Measurements from ENCODE around the gene GSG1. TPM values are rescaled to one million over a fixed set of nuclear protein-coding genes. Genes with fewer than 3 reads are reported as not detected.

GSG1 gene
- not detected for total RNA-seq

GRCh38 chr12:13103391-13104033 is at the start of gene GSG1:
GSG1 (minus strand) TSS chr12:13103667; CDS start chr12:13103512, 155 bp downstream.
- POLR2A ChIA-PET: no interaction called here
- Mint-ChIP-seq H3K36me3 (ENCODE audit: low read depth) (no peaks in the 10 kb centered on the region), H3K9me3 (no peaks in the 10 kb centered on the region), H3K4me1 (peaks cover 43% of the 10 kb centered on the region), H3K27ac (peak within 1 kb of the TSS; percentile 86), H3K27me3 (peaks cover 11% of the 10 kb centered on the region), H3K4me3 (no peak within 1 kb of the TSS)
- CTCF ChIA-PET: interaction anchor here (1.0 to 2.5 kb wide), 6 partner anchors 12 to 108 kb away, joined by 3 to 17 read pairs (median 6); no protein-coding TSS in a partner anchor
- DNase-seq: no peak

GRCh38 chr12:13153180-13153579 is 49.7 kb upstream of the GSG1 start:
- POLR2A ChIA-PET: no interaction called here
- no peak overlapping the region for H3K4me3 Mint-ChIP-seq
- CTCF ChIA-PET: interaction anchor here (1.4 to 1.8 kb wide), 2 partner anchors 8 to 59 kb away, joined by 4 read pairs; no protein-coding TSS in a partner anchor
- no peak for DNase-seq
- H3K27me3 Mint-ChIP-seq: peaks cover 32% of the 10 kb centered on the region
- H3K4me1 Mint-ChIP-seq: peaks cover 11% of the 10 kb centered on the region
- no peak overlapping the region for H3K27ac Mint-ChIP-seq
- peaks cover 2% of the 10 kb centered on the region for H3K9me3 Mint-ChIP-seq
- H3K36me3 Mint-ChIP-seq (ENCODE audit: low read depth): no peaks in the 10 kb centered on the region

GRCh38 chr12:13152756-13153155 is 49.3 kb upstream of the GSG1 start:
- Mint-ChIP-seq H3K27me3 (peaks cover 29% of the 10 kb centered on the region), H3K36me3 (ENCODE audit: low read depth) (no peaks in the 10 kb centered on the region), H3K27ac (no peak overlapping the region), H3K9me3 (peaks cover 2% of the 10 kb centered on the region), H3K4me1 (peaks cover 11% of the 10 kb centered on the region), H3K4me3 (no peak overlapping the region)
- ChIA-PET POLR2A (no interaction called here), CTCF (interaction anchor here (1.4 kb wide), 1 partner anchor 59 kb away, joined by 4 read pairs; no protein-coding TSS in a partner anchor)
- DNase-seq: no peak

GRCh38 chr12:13152281-13152680 is 48.8 kb upstream of the GSG1 start:
- H3K27ac Mint-ChIP-seq: no peak overlapping the region
- ChIA-PET CTCF (interaction anchor here (1.4 kb wide), 1 partner anchor 60 kb away, joined by 4 read pairs; no protein-coding TSS in a partner anchor), POLR2A (no interaction called here)
- peaks cover 11% of the 10 kb centered on the region for H3K4me1 Mint-ChIP-seq
- peaks cover 2% of the 10 kb centered on the region for H3K9me3 Mint-ChIP-seq
- H3K4me3 Mint-ChIP-seq: no peak overlapping the region
- H3K36me3 Mint-ChIP-seq (ENCODE audit: low read depth): no peaks in the 10 kb centered on the region
- H3K27me3 Mint-ChIP-seq: peaks cover 26% of the 10 kb centered on the region
- no peak for DNase-seq

- H3K9me3 Mint-ChIP-seq: peaks cover 2% of the 10 kb centered on the region
- no peak overlapping the region for H3K27ac Mint-ChIP-seq
- H3K36me3 Mint-ChIP-seq (ENCODE audit: low read depth): no peaks in the 10 kb centered on the region
- peaks cover 20% of the 10 kb centered on the region for H3K27me3 Mint-ChIP-seq
- CTCF ChIA-PET: interaction anchor here (1.2 kb wide), 2 partner anchors 14 to 16 kb away, joined by 3 read pairs; no protein-coding TSS in a partner anchor
- H3K4me1 Mint-ChIP-seq: peaks cover 20% of the 10 kb centered on the region
- no peak for DNase-seq
- POLR2A ChIA-PET: no interaction called here
- no peak overlapping the region for H3K4me3 Mint-ChIP-seq
Measured at GRCh38 chr12:13149411-13149810, 45.9 kb upstream of the GSG1 start.

- peaks cover 17% of the 10 kb centered on the region for H3K27me3 Mint-ChIP-seq
- H3K9me3 Mint-ChIP-seq: peaks cover 2% of the 10 kb centered on the region
- ChIA-PET POLR2A (no interaction called here), CTCF (interaction anchor here (1.1 to 1.2 kb wide), 3 partner anchors 13 to 46 kb away, joined by 3 read pairs; no protein-coding TSS in a partner anchor)
- H3K4me3 Mint-ChIP-seq: no peak overlapping the region
- H3K27ac Mint-ChIP-seq: no peak overlapping the region
- H3K4me1 Mint-ChIP-seq: peaks cover 23% of the 10 kb centered on the region
- no peaks in the 10 kb centered on the region for H3K36me3 Mint-ChIP-seq (ENCODE audit: low read depth)
- no peak for DNase-seq
Measured at GRCh38 chr12:13148485-13148847, 45.0 kb upstream of the GSG1 start.

GRCh38 chr12:13147688-13148484 is 44.4 kb upstream of the GSG1 start:
- H3K4me1 Mint-ChIP-seq: peaks cover 24% of the 10 kb centered on the region
- ChIA-PET POLR2A (no interaction called here), CTCF (interaction anchor here (1.1 kb wide), 1 partner anchor 45 kb away, joined by 3 read pairs; no protein-coding TSS in a partner anchor)
- peaks cover 16% of the 10 kb centered on the region for H3K27me3 Mint-ChIP-seq
- peaks cover 2% of the 10 kb centered on the region for H3K9me3 Mint-ChIP-seq
- H3K4me3 Mint-ChIP-seq: no peak overlapping the region
- no peak overlapping the region for H3K27ac Mint-ChIP-seq
- DNase-seq: no peak
- H3K36me3 Mint-ChIP-seq (ENCODE audit: low read depth): no peaks in the 10 kb centered on the region

GRCh38 chr12:13146336-13146938 is 43.0 kb upstream of the GSG1 start:
- H3K27me3 Mint-ChIP-seq: peaks cover 12% of the 10 kb centered on the region

GRCh38 chr12:13144266-13144828 is 40.9 kb upstream of the GSG1 start:
- H3K9me3 Mint-ChIP-seq: peaks cover 4% of the 10 kb centered on the region
- H3K4me1 Mint-ChIP-seq: peaks cover 23% of the 10 kb centered on the region
- CTCF ChIA-PET: interaction anchor here (0.7 to 1.6 kb wide), 3 partner anchors 10 to 272 kb away, joined by 3 to 4 read pairs (median 4); no protein-coding TSS in a partner anchor
- peak overlapping the region; percentile 17 for H3K27ac Mint-ChIP-seq
- POLR2A ChIA-PET: no interaction called here
- no peak overlapping the region for H3K4me3 Mint-ChIP-seq
- peaks cover 8% of the 10 kb centered on the region for H3K27me3 Mint-ChIP-seq
- H3K36me3 Mint-ChIP-seq (ENCODE audit: low read depth): no peaks in the 10 kb centered on the region
- DNase-seq: peak; percentile 12

More at GRCh38 chr12:13146336-13146938, 43.0 kb upstream of the GSG1 start:
- ChIA-PET CTCF (no interaction called here), POLR2A (no interaction called here)
- H3K36me3 Mint-ChIP-seq (ENCODE audit: low read depth): no peaks in the 10 kb centered on the region
- no peak for DNase-seq
- H3K27ac Mint-ChIP-seq: peak overlapping the region; percentile 32
- H3K4me3 Mint-ChIP-seq: no peak overlapping the region
- peaks cover 6% of the 10 kb centered on the region for H3K9me3 Mint-ChIP-seq
- peaks cover 26% of the 10 kb centered on the region for H3K4me1 Mint-ChIP-seq

- Mint-ChIP-seq H3K27ac (no peak overlapping the region), H3K4me3 (no peak overlapping the region), H3K4me1 (peaks cover 25% of the 10 kb centered on the region), H3K27me3 (peaks cover 4% of the 10 kb centered on the region), H3K9me3 (peaks cover 4% of the 10 kb centered on the region), H3K36me3 (ENCODE audit: low read depth) (no peaks in the 10 kb centered on the region)
- CTCF ChIA-PET: no interaction called here
- POLR2A ChIA-PET: no interaction called here
- DNase-seq: no peak
Measured at GRCh38 chr12:13142747-13143146, 39.3 kb upstream of the GSG1 start.

GRCh38 chr12:13141686-13142085 is 38.2 kb upstream of the GSG1 start:
- H3K36me3 Mint-ChIP-seq (ENCODE audit: low read depth): no peaks in the 10 kb centered on the region
- DNase-seq: no peak
- ChIA-PET POLR2A (no interaction called here), CTCF (no interaction called here)
- H3K27me3 Mint-ChIP-seq: peaks cover 4% of the 10 kb centered on the region
- peaks cover 4% of the 10 kb centered on the region for H3K9me3 Mint-ChIP-seq
- peaks cover 25% of the 10 kb centered on the region for H3K4me1 Mint-ChIP-seq
- H3K27ac Mint-ChIP-seq: no peak overlapping the region
- H3K4me3 Mint-ChIP-seq: no peak overlapping the region

- Mint-ChIP-seq H3K4me1 (peaks cover 11% of the 10 kb centered on the region), H3K9me3 (no peaks in the 10 kb centered on the region), H3K27me3 (peaks cover 12% of the 10 kb centered on the region), H3K36me3 (ENCODE audit: low read depth) (no peaks in the 10 kb centered on the region), H3K4me3 (no peak overlapping the region), H3K27ac (no peak overlapping the region)
- ChIA-PET POLR2A (no interaction called here), CTCF (interaction anchor here (1.2 kb wide), 1 partner anchor 13 kb away, joined by 3 read pairs; no protein-coding TSS in a partner anchor)
- no peak for DNase-seq
Measured at GRCh38 chr12:13135371-13136178, 32.1 kb upstream of the GSG1 start.
